LoVo (cell line): ENCODE results near the gene ABCC1.

ENCODE experiments used
- DNase-seq: peaks from one replicate; pipeline ENCODE4 v3.0.0-alpha.2; 2016; ENCODE audit warnings: low spot score

ABCC1 gene

DNA sequence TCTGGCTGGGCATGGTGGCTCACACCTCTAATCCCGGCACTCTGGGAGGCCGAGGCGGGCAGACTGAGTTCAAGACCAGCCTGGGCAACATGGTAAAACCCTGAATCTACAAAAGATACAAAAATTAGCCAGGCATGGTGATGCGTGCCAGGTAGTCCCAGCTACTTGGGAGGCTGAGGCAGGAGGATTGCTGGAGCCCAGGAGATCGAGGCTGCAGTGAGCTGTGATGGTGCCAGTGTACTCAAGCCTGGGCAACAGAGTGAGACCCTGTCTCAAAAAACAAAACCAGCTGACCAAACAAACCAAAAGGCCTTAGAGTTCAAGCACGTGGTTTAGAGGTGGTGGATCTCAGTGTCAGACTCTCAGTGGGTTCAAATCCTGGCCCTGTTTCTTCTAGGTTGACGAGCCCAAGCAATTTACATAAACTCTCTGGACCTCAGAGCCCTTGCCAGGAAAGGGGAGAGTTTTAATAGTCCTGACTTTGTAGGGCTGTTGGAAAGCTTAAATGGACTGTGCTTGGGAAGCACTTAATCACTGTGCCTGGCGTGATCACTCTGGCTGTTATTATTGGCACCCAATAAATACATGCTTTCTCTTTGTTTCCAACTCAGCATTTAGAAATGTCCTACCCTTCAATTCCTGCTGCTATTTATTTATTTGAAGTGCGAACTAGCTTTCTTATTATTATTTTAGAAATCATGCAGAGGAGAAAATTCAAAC lies 44.7 kb downstream of the ABCC1 start:
- DNase-seq, result no peak

- peak; percentile 34 for DNase-seq
These were observed 47.2 kb downstream of the ABCC1 start for GRCh38 chr16:15996432-15997109.

DNA sequence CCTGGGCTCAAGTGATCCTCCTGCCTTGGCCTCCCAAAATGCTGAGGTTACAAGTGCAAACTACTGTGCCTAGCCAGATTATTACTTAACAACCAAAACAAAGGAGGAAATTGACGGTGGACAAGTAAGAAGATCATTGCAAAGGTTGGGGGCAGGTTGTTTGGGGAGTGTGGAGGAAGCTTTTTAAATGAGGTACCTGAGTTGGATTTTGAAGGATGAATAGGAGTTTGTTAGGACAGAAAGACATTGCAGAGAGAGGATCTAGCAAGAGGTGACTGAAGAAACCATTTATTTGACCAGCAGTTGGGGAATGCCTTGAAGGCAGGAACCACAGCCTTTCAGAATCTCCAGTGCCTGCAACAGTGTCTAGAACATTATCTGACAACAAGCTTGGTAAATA lies 51.3 kb downstream of the ABCC1 start:
- no peak for DNase-seq

- DNase-seq, result no peak
These were observed 52.3 kb downstream of the ABCC1 start for GRCh38 chr16:16001596-16002255.

DNA sequence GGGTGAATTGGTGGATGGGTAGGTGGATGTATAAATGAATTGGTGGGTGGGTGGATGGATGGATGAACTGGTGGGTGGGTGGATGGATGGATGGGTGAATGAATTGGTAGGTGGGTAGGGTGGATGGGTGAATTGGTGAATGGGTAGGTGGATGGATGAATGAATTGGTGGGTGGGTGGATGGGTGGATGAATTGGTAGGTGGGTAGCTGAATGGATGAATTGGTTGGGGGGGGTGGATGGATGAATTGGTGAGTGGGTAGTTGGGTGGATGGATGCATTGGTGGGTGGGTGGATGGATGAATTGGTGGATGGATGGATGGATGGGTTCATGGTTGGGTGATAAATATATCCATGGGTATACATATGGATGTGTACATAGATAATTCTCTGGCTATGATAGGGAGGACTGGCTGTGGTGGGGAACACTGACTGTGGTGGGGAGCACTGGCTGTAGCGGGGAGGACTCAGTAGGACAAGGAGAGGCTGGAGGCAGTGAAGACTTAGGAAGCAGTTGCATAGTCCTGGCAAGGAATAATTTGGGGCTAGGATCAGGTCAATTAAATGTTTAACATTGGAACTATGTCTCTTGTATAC lies 54.4 kb downstream of the ABCC1 start:
- DNase-seq, result no peak

DNA sequence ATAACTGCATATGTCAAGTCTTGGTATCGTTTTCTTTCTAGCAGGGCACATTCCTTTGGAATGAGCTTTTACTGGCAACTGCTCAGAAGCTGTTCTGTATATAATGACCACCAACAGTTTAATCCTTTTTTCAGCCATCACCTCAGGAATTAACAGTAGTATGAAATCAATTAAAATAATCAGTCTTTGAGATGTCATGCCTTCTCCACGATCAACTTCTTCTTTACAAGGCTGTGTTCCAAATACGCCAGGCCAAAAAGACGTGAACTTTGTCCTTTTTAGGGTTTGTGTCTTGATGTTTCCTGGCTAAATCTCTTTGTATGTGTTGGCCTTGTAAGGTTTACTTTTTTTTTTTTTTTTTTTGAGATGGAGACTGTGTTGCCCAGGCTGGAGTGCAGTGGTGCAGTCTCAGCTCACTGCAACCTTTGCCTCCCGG lies 54.9 kb downstream of the ABCC1 start:
- no peak for DNase-seq

DNA sequence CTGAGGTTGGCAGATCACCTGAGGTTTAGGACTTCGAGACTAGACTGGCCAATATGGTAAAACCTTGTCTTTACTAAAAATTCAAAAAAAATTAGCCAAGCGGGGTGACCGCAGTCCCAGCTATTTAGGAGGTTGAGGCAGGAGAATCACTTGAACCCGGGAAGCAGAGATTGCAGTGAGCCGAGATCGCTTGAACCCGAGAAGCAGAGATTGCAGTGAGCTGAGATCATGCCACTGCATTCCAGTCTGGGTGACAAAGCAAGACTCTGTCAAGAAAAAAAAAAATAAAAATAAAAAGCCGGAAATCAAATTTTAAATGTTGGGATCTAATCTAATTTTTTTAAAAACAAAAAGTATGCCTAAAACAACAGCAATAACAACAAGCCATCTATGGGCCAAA lies 56.3 kb downstream of the ABCC1 start:
- no peak for DNase-seq

DNA sequence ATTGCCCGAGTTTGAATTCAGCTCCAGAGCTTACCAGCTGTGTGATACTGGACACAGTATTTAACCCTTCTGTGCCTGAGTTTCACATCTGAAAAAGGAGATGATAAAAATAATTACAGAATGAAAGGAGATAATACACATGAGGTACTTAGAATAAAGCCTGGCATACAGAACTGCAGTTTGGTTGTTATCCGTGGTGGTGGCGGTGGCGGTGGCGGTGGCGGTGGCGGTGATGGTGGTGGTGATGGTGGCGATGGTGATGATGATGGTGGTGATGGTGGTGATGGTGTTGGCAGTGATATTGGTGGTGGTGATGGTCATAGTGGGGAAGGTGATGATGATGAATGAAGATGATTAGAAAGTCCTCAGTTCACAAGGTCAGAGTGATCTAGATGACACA lies 57.2 kb downstream of the ABCC1 start:
- DNase-seq, result no peak

- no peak for DNase-seq
These were observed 58.3 kb downstream of the ABCC1 start for GRCh38 chr16:16007743-16008111.

DNA sequence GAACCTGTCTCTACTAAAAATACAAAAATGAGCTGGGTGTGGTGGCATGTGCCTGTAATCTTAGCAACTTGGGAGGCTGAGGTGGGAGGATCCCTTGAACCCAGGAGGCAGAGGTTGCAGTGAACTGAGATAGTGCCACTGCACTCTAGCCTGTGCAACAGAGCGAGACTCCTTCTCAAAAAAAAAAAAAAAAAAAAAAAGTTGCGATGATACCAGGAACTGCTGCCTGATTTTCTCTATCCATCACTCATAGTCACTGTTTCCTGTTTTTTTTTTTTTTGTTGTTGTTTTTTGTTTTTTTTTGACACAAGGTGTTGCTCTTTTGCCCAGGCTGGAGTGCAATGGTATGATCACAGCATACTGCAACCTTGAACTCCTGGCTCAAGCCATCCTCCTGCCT lies 59.2 kb downstream of the ABCC1 start:
- DNase-seq, result no peak

DNA sequence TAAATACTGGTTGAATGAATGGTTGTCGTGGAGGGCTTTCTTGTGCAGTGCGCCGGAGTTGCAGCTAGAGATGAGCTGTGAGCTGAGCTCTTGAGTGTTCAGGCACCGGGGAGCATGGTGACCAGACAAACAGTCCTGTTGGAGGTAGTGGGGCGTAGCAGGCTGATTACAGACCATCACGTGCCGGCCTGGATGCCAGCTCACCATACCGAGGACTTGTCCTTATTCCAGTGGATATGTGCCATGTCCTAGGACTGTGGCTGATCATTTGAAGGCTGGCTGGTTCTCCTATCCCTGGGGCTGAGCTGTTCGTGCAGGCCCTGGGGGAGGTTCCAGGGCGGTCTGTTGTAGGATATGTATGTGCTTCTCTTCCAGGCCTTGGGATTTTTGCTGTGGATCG lies 60.0 kb downstream of the ABCC1 start:
- DNase-seq, result no peak

DNA sequence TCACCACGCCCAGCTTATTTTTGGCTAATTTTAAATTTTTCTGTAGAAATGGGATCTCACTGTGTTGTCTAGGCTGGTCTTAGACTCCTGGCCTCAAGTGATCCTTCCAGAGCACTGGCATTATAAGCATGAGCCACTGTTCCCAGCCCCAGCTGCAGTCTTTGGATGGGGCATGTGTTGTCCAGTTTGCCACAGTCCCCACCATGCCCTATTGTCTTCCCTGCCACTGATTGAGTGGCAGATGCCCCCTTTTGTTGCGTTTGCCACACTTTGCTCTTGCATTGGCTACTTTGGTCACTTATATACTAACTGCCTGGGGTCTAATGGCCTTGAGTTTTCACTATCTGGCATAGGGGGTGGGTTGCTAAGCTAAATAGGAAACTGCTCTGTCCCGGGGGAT lies 60.8 kb downstream of the ABCC1 start:
- no peak for DNase-seq

DNA sequence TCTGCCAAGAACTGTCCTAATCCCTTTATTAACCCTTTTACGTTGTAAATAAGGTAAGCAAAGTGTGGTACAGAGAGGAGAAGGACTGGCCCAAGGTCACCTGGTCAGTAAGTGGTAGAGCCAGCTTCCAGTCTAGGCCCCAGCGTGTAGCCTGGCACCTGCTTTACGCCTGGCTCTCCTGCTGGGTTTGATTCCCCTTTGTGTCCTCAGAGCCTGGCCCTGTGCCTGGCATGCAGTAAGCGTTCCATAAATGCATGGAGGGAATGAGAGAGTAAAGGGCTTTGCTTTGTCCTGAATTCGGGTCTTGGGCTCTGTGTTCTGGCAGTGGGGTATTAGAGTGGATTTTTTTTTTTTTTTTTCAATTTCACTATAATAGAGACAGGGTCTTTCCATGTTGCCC lies 62.7 kb downstream of the ABCC1 start:
- no peak for DNase-seq

- DNase-seq, result no peak
These were observed 64.4 kb downstream of the ABCC1 start for GRCh38 chr16:16013812-16014211.

- no peak for DNase-seq
These were observed 65.2 kb downstream of the ABCC1 start for GRCh38 chr16:16014329-16015224.

- no peak for DNase-seq
These were observed 66.4 kb downstream of the ABCC1 start for GRCh38 chr16:16015849-16016248.

GRCh38 chr16:16016388-16016964 lies 67.1 kb downstream of the ABCC1 start:
- no peak for DNase-seq

GRCh38 chr16:16017812-16018211 lies 68.4 kb downstream of the ABCC1 start:
- no peak for DNase-seq

- no peak for DNase-seq
These were observed 69.3 kb downstream of the ABCC1 start for GRCh38 chr16:16018705-16019104.

DNA sequence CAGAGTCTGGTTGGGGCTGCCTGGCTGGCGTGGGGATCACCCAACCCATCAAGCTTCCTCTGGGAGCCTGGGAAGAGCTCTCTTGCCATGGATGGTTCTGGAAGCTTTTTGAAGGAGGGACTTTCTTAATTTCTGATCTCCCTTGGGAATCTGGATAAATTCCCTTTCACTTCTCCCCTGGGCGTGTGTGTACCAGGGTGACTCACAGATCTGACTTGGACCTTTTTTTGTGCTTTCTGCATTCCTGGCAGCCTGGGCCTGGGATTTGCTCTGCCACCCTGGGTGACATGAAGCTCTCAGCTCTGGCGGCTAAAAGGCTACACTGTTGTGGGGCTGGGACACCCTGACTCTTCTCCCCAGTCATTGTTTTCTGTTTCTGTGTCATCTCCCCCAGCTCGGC lies 70.1 kb downstream of the ABCC1 start:
- peak; percentile 34 for DNase-seq

GRCh38 chr16:16020291-16020690 lies 70.9 kb downstream of the ABCC1 start:
- DNase-seq, result no peak

- no peak for DNase-seq
These were observed 71.6 kb downstream of the ABCC1 start for GRCh38 chr16:16021020-16021419.
